ENCODE data around the gene USP3. TPM values are rescaled to one million over a fixed set of nuclear protein-coding genes. Genes with fewer than 3 reads are reported as not detected.
"Not testable (repeated sequence)": the region's sequence is repeated elsewhere in the genome, so short reads cannot be mapped to it uniquely, and the experiment has no call there.

USP3 gene
- total and polyA plus RNA-seq, 2 experiments from 2014 or later, result 15.4 to 21.0 TPM

GRCh38 chr15:63611177-63611576 is 106.8 kb downstream of the USP3 start:
- Histone ChIP-seq H2AFZ (no peak overlapping the region), H4K20me1 (ENCODE audit: insufficient read depth) (no peaks in the 10 kb centered on the region), H3F3A (ENCODE audit: insufficient read depth) (peaks cover 23% of the 10 kb centered on the region), H3K4me3 (no peak overlapping the region), H3K4me1 (ENCODE audit: insufficient read depth) (peaks cover 12% of the 10 kb centered on the region), H3K4me2 (ENCODE audit: unreplicated experiment) (no peak overlapping the region), H3K79me2 (ENCODE audit: insufficient read depth) (no peaks in the 10 kb centered on the region), H3K27me3 (replicated peaks; ENCODE audit: insufficient read depth) (no peaks in the 10 kb centered on the region), H3K36me3 (ENCODE audit: low read depth) (peaks cover 10% of the 10 kb centered on the region; the same call in 1 of the 2 replicates), H3K9ac (no peak overlapping the region), H3K9me3 (ENCODE audit: low read depth) (no peaks in the 10 kb centered on the region), H3K9me2 (ENCODE audit: insufficient read depth) (no peaks in the 10 kb centered on the region), H3K27ac (no peak overlapping the region)
- in situ Hi-C loops (cut with MboI), result no loop called here
- 47 to 59% methylated on average over 3 of the region's 3 CpGs for WGBS, 2 experiments (ENCODE audit: low coverage in 1 of 2, low lambda C conversion rate in 2 of 2, missing lambda C conversion rate in 2 of 2)
- DNase-seq, result no peak
- TF ChIP-seq EZH2phosphoT487 (IDR thresholded peaks at IDR 0.05; ENCODE audit: insufficient read depth, low read depth), result no peak
- no peak for TF ChIP-seq EZH2 (IDR thresholded peaks at IDR 0.05; ENCODE audit: insufficient read depth, poor library complexity, severe bottlenecking)

GRCh38 chr15:63612300-63612699 is 107.9 kb downstream of the USP3 start:
- Histone ChIP-seq H2AFZ (no peak overlapping the region), H3K27me3 (replicated peaks; ENCODE audit: insufficient read depth) (no peaks in the 10 kb centered on the region), H4K20me1 (ENCODE audit: insufficient read depth) (no peaks in the 10 kb centered on the region), H3F3A (ENCODE audit: insufficient read depth) (peaks cover 23% of the 10 kb centered on the region), H3K79me2 (ENCODE audit: insufficient read depth) (no peaks in the 10 kb centered on the region), H3K4me2 (ENCODE audit: unreplicated experiment) (no peak overlapping the region), H3K4me1 (ENCODE audit: insufficient read depth) (peaks cover 12% of the 10 kb centered on the region), H3K9me3 (ENCODE audit: low read depth) (no peaks in the 10 kb centered on the region), H3K27ac (no peak overlapping the region), H3K9me2 (ENCODE audit: insufficient read depth) (no peaks in the 10 kb centered on the region), H3K4me3 (no peak overlapping the region), H3K36me3 (ENCODE audit: low read depth) (peaks cover 10% of the 10 kb centered on the region; the same call in 1 of the 2 replicates), H3K9ac (no peak overlapping the region)
- TF ChIP-seq EZH2 (IDR thresholded peaks at IDR 0.05; ENCODE audit: insufficient read depth, poor library complexity, severe bottlenecking) (no peak), EZH2phosphoT487 (IDR thresholded peaks at IDR 0.05; ENCODE audit: insufficient read depth, low read depth) (no peak)
- 93 to 97% methylated on average over 15 of the region's 15 CpGs for WGBS, 2 experiments (ENCODE audit: low coverage in 1 of 2, low lambda C conversion rate in 2 of 2, missing lambda C conversion rate in 2 of 2)
- in situ Hi-C loops (cut with MboI), result no loop called here
- no peak for DNase-seq

- H4K20me1 ChIP-seq (ENCODE audit: insufficient read depth), result no peaks in the 10 kb centered on the region
- peaks cover 8% of the 10 kb centered on the region for H3F3A ChIP-seq (ENCODE audit: insufficient read depth)
- in situ Hi-C loops (cut with MboI), result no loop called here
- H3K36me3 ChIP-seq (ENCODE audit: low read depth), result peaks cover 6% of the 10 kb centered on the region; the same call in 1 of the 2 replicates
- TF ChIP-seq EZH2 (IDR thresholded peaks at IDR 0.05; ENCODE audit: insufficient read depth, poor library complexity, severe bottlenecking) (no peak), EZH2phosphoT487 (IDR thresholded peaks at IDR 0.05; ENCODE audit: insufficient read depth, low read depth) (no peak)
- H3K9ac ChIP-seq, result no peak overlapping the region
- H3K4me3 ChIP-seq, result no peak overlapping the region
- no peak overlapping the region for H2AFZ ChIP-seq
- DNase-seq, result no peak
- no peaks in the 10 kb centered on the region for H3K79me2 ChIP-seq (ENCODE audit: insufficient read depth)
- no peaks in the 10 kb centered on the region for H3K4me1 ChIP-seq (ENCODE audit: insufficient read depth)
- no peak overlapping the region for H3K4me2 ChIP-seq (ENCODE audit: unreplicated experiment)
- WGBS, 2 experiments (ENCODE audit: low coverage in 1 of 2, low lambda C conversion rate in 2 of 2, missing lambda C conversion rate in 2 of 2), result 94 to 97% methylated on average over 3 of the region's 3 CpGs
- no peak overlapping the region for H3K27ac ChIP-seq
- no peaks in the 10 kb centered on the region for H3K27me3 ChIP-seq (replicated peaks; ENCODE audit: insufficient read depth)
- no peaks in the 10 kb centered on the region for H3K9me2 ChIP-seq (ENCODE audit: insufficient read depth)
- H3K9me3 ChIP-seq (ENCODE audit: low read depth), result no peaks in the 10 kb centered on the region
These were observed 111.5 kb downstream of the USP3 start for GRCh38 chr15:63615935-63616334.

GRCh38 chr15:63617147-63617546 is 112.8 kb downstream of the USP3 start:
- H3K4me1 ChIP-seq (ENCODE audit: insufficient read depth); H3K4me2 ChIP-seq (ENCODE audit: unreplicated experiment); DNase-seq; H3K27me3 ChIP-seq (replicated peaks; ENCODE audit: insufficient read depth); H2AFZ ChIP-seq; H3K9ac ChIP-seq; H3F3A ChIP-seq (ENCODE audit: insufficient read depth); H3K79me2 ChIP-seq (ENCODE audit: insufficient read depth); H3K27ac ChIP-seq; H3K4me3 ChIP-seq; H3K9me3 ChIP-seq (ENCODE audit: low read depth); H4K20me1 ChIP-seq (ENCODE audit: insufficient read depth); H3K9me2 ChIP-seq (ENCODE audit: insufficient read depth); in situ Hi-C loops (cut with MboI): not testable (repeated sequence)
- 98% methylated on average over 3 to 4 of the region's 4 CpGs for WGBS, 2 experiments (ENCODE audit: low coverage in 1 of 2, low lambda C conversion rate in 2 of 2, missing lambda C conversion rate in 2 of 2)
- H3K36me3 ChIP-seq (ENCODE audit: low read depth), result peaks cover 12% of the 10 kb centered on the region; the same call in 1 of the 2 replicates

- not testable (repeated sequence) for H3K79me2 ChIP-seq (ENCODE audit: insufficient read depth)
These were observed 113.2 kb downstream of the USP3 start for GRCh38 chr15:63617627-63618026.

GRCh38 chr15:63620760-63621159 is 116.4 kb downstream of the USP3 start:
- H3K36me3 ChIP-seq (ENCODE audit: low read depth), result peaks cover 19% of the 10 kb centered on the region
- H3K9ac ChIP-seq; in situ Hi-C loops (cut with MboI); H3K27me3 ChIP-seq (replicated peaks; ENCODE audit: insufficient read depth); H3K27ac ChIP-seq; H3K9me2 ChIP-seq (ENCODE audit: insufficient read depth); H3K9me3 ChIP-seq (ENCODE audit: low read depth); H3K4me1 ChIP-seq (ENCODE audit: insufficient read depth); H3K4me3 ChIP-seq; H4K20me1 ChIP-seq (ENCODE audit: insufficient read depth); H3K4me2 ChIP-seq (ENCODE audit: unreplicated experiment); H3K79me2 ChIP-seq (ENCODE audit: insufficient read depth); H3F3A ChIP-seq (ENCODE audit: insufficient read depth); DNase-seq; H2AFZ ChIP-seq: not testable (repeated sequence)
- no CpG with 5 or more reads among the region's 2 CpGs for WGBS, 2 experiments (ENCODE audit: low coverage in 1 of 2, low lambda C conversion rate in 2 of 2, missing lambda C conversion rate in 2 of 2)

More at GRCh38 chr15:63617627-63618026, 113.2 kb downstream of the USP3 start:
- H3K4me3 ChIP-seq; H3K4me1 ChIP-seq (ENCODE audit: insufficient read depth); H3K9me2 ChIP-seq (ENCODE audit: insufficient read depth); H4K20me1 ChIP-seq (ENCODE audit: insufficient read depth); H2AFZ ChIP-seq; H3F3A ChIP-seq (ENCODE audit: insufficient read depth); H3K9ac ChIP-seq; H3K4me2 ChIP-seq (ENCODE audit: unreplicated experiment); H3K27me3 ChIP-seq (replicated peaks; ENCODE audit: insufficient read depth); DNase-seq; H3K9me3 ChIP-seq (ENCODE audit: low read depth); H3K27ac ChIP-seq; in situ Hi-C loops (cut with MboI): not testable (repeated sequence)
- peaks cover 17% of the 10 kb centered on the region; the same call in 1 of the 2 replicates for H3K36me3 ChIP-seq (ENCODE audit: low read depth)
- 94 to 100% methylated on average over 2 to 3 of the region's 3 CpGs for WGBS, 2 experiments (ENCODE audit: low coverage in 1 of 2, low lambda C conversion rate in 2 of 2, missing lambda C conversion rate in 2 of 2)

Measured in GM23248 (cell line).